ENCODE measurements around the gene FNDC3B.

The FNDC3B gene

DNA sequence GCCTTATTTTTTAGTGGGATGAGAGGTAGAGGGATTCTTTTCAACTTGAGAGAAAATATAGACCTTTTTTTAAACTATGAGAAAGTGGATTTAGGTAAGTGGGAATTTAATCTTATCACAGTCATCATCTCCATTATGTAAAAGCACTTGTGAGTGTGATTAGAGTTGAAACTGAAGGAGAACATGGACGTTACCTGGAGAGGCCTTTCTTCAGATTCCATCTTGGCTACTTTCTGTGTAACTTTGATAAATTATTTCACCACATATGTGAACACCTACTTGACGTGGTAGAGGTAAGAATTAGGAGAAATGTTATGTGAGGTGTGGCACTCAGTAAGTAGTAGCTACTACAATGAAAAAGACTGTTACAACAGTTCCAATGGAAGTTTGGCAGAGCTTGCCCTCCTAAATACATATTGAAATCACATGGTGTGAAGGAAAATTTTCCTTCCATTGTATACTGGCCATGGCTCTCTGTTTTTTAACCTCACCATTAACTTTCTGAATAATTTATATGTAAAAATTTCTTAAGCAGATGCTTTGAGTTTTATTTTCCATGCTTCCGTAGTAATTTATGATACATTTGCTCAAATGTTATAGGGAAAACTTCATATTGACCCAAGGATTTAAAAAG, 193.3 kb downstream of the FNDC3B start:
- TF ChIP-seq CTCF (IDR thresholded peaks at IDR 0.05; ENCODE audit: extremely low read depth, insufficient read depth, missing control alignments) = no peak
- in situ Hi-C loops (cut with MboI; ENCODE audit: low pct_unique_long_range_greater_than_20kb, low sequenced_read_pairs, unreplicated experiment) = no loop called here
- no peak for DNase-seq (ENCODE audit: low spot score)

DNA sequence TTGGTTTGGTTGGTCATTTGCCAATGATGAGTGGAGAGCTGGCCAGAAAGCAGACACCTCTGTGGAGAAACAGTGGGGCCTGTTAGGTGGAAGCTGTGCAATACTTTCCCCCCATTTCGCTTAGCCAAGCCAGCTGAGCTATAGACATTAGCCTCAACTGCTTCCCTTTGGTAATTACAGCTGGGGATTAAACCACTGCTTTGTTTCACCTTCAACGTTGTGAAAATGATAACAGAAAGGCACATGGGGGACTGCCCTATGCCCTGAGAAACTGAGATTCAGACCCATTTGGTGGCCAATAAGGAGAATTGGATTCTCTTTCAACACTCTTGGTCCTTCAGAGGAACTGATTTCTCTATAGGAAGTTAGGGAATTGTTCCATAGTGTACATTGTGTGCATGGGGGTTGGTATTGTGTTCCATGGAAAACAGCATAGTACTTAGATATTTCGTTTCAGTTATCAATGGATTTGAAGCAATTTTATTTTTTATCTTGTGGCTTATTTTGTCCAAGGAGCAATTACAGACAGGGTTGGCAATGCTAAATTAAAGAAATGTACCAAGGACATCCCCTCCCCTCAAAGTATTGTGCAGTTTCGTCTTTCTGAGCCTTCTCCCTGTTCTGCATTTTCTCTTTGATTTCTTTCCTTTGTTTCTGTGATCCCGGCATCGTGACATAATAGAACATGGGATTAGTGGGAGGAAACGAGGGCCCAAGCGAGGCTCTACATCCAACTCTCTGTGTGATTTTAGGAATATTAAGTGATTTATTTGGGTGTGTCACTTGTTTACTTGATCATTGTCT, 194.3 kb downstream of the FNDC3B start:
- no peak for DNase-seq (ENCODE audit: low spot score)
- no peak for TF ChIP-seq CTCF (IDR thresholded peaks at IDR 0.05; ENCODE audit: extremely low read depth, insufficient read depth, missing control alignments)
- in situ Hi-C loops (cut with MboI; ENCODE audit: low pct_unique_long_range_greater_than_20kb, low sequenced_read_pairs, unreplicated experiment) = no loop called here

DNA sequence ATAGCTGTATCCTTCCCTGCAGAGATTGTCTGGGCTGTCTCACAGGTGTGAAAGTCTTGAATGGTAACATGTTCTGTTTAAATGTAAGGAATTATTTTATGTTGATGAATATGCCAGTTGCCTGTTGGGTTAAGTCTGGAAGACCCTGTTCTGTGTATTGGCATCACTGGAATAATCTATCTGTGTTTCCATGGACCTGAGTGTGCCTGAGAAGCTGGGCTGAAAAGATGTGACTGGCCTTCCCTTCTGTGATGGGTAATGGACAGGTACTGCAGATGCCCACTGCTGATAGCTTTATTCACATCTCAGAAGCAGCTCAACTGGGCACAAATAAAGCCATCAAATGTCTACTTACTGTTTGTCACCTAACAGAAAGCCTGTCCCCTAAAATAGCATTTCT, 196.3 kb downstream of the FNDC3B start:
- in situ Hi-C loops (cut with MboI; ENCODE audit: low pct_unique_long_range_greater_than_20kb, low sequenced_read_pairs, unreplicated experiment) = no loop called here
- no peak for TF ChIP-seq CTCF (IDR thresholded peaks at IDR 0.05; ENCODE audit: extremely low read depth, insufficient read depth, missing control alignments)
- no peak for DNase-seq (ENCODE audit: low spot score)

GRCh38 chr3:172236771-172237742, 197.7 kb downstream of the FNDC3B start:
- no peak for TF ChIP-seq CTCF (IDR thresholded peaks at IDR 0.05; ENCODE audit: extremely low read depth, insufficient read depth, missing control alignments)
- no peak for DNase-seq (ENCODE audit: low spot score)
- in situ Hi-C loops (cut with MboI; ENCODE audit: low pct_unique_long_range_greater_than_20kb, low sequenced_read_pairs, unreplicated experiment) = no loop called here

- in situ Hi-C loops (cut with MboI; ENCODE audit: low pct_unique_long_range_greater_than_20kb, low sequenced_read_pairs, unreplicated experiment) = no loop called here
- no peak for TF ChIP-seq CTCF (IDR thresholded peaks at IDR 0.05; ENCODE audit: extremely low read depth, insufficient read depth, missing control alignments)
- DNase-seq (ENCODE audit: low spot score) = no peak
Observed at GRCh38 chr3:172238188-172238587, 198.8 kb downstream of the FNDC3B start.

DNA sequence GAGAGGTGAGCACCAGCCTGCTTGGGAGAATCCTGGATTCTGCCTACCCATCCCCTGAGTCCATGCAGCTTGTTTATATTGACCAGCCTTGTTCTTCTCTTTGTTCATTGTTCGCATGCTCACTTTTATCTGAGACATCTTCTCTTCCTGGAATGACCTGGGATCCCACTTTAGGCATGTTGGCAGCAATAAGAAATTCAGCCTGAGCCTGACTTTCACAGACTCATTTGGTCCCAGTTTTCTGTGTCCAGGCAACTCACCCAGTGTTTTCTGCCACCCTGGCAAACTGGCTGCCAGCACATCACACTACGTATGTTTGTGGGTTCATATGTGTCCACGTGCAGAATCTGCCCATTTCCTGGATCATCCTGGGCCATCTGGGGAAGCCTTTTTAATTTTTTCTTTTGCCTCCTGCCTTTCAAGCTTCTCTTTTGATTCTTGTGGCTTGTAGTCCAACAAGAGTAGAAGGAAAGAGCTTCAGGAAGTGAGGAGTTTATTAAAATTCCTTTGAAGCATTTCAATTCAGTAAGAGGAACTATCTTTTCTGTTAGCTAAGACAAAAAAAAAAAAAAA, 199.9 kb downstream of the FNDC3B start:
- in situ Hi-C loops (cut with MboI; ENCODE audit: low pct_unique_long_range_greater_than_20kb, low sequenced_read_pairs, unreplicated experiment) = no loop called here
- TF ChIP-seq CTCF (IDR thresholded peaks at IDR 0.05; ENCODE audit: extremely low read depth, insufficient read depth, missing control alignments) = no peak

More for the DNA sequence above, 199.9 kb downstream of the FNDC3B start:
- no peak for DNase-seq (ENCODE audit: low spot score)

All from GM13977 (cell line).